Tracheal epithelial cell (primary cell): ENCODE data around the gene KRTAP4-12. TPM values are rescaled to one million over a fixed set of nuclear protein-coding genes. Genes with fewer than 3 reads are reported as not detected.

Source experiments
- total RNA-seq: library from RNA; depleted of rRNA; stranded (reverse); fragments of >200 nt; gene quantifications from 2 replicates; pipeline ENCODE4 v1.2.1, GENCODE V29; 2014

The KRTAP4-12 gene
- not detected in 2 replicates for total RNA-seq

DNA sequence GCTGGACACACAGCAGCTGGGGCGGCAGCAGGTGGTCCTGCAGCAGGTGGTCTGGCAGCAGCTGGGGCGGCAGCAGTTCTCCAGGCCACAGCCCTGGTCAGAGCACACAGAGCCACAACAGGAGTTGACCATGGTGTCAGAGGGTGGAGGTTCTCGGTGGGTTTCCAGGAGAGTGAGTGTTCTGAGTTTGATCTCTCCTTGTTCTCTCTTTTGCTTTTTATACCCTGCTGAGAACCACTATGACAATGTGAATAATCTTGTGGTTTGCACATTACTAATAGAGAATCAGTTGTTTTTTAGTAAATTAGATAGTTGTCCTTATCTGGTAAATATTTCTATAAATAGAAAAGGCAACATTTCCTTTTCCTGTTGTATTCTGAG, at the start of gene KRTAP4-12:
Gene KRTAP4-12, minus strand, starts transcription at position 192 of the 381 bp plus-strand sequence. Its CDS starts 60 bp downstream, at position 132.

GRCh38 chr17:41168121-41168520, 44.1 kb upstream of the KRTAP4-12 start, which contains the start of gene KRTAP4-3:
TSS of gene KRTAP4-3 (minus strand) at chr17:41168221. CDS start at chr17:41168172, 49 bp downstream.

GRCh38 chr17:41160648-41161047, 36.7 kb upstream of the KRTAP4-12 start, which contains the start of gene KRTAP4-4:
TSS of gene KRTAP4-4 (minus strand) at chr17:41160748. CDS start at chr17:41160691, 57 bp downstream.

DNA sequence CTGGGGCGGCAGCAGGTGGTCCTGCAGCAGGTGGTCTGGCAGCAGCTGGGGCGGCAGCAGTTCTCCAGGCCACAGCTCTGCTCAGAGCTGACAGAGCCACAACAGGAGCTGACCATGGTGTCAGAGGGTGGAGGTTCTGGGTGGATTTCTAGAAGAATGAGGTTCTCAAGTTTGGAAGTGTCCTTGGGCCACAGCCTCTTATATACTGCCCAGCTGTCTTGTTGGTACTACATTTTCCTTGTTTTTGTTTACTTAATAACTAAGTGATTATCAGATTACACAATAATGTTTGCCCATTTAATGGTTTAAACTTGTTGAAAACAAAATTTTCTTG, 25.6 kb upstream of the KRTAP4-12 start, which contains the start of gene KRTAP4-5:
Gene KRTAP4-5, minus strand, starts transcription at position 174 of the 334 bp plus-strand sequence. Its CDS starts 58 bp downstream, at position 116.

GRCh38 chr17:41140360-41141131, 16.6 kb upstream of the KRTAP4-12 start, which contains the start of gene KRTAP4-6:
TSS of gene KRTAP4-6 (minus strand) at chr17:41140544. CDS start at chr17:41140487, 57 bp downstream.

GRCh38 chr17:41117846-41118386, 6.1 kb downstream of the KRTAP4-12 start, which contains the start of gene KRTAP4-11:
TSS of gene KRTAP4-11 (minus strand) at chr17:41118373. CDS start at chr17:41118315, 58 bp downstream.

GRCh38 chr17:41105347-41105746, 18.6 kb downstream of the KRTAP4-12 start, which contains the start of gene KRTAP4-9:
TSS of gene KRTAP4-9 (plus strand) at chr17:41105389. CDS start at chr17:41105389, 0 bp downstream.

GRCh38 chr17:41101586-41102259, 22.3 kb downstream of the KRTAP4-12 start, which contains the start of gene KRTAP4-16:
TSS of gene KRTAP4-16 (minus strand) at chr17:41102209. CDS start at chr17:41102209, 0 bp downstream.

DNA sequence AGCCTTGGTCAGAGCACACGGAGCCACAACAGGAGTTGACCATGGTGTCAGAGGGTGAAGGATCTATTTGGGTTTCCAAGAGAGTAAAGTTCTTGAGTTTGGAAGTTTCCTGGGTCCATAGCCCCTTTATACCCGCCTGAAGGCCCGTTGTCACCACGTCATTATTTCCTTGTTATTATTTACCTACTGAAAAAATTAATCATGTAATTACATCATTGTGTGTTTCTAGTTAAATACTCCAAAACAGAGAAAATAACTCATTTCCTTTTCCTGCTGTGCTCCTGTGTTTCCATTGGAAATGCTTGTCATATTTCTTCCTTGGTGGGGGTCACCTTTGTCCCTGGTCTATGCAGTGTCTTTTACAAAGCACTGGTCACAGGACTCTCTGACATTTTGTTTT, 25.9 kb downstream of the KRTAP4-12 start, which contains the start of gene KRTAP4-8:
Gene KRTAP4-8, minus strand, starts transcription at position 101 of the 400 bp plus-strand sequence. Its CDS starts 58 bp downstream, at position 43.

DNA sequence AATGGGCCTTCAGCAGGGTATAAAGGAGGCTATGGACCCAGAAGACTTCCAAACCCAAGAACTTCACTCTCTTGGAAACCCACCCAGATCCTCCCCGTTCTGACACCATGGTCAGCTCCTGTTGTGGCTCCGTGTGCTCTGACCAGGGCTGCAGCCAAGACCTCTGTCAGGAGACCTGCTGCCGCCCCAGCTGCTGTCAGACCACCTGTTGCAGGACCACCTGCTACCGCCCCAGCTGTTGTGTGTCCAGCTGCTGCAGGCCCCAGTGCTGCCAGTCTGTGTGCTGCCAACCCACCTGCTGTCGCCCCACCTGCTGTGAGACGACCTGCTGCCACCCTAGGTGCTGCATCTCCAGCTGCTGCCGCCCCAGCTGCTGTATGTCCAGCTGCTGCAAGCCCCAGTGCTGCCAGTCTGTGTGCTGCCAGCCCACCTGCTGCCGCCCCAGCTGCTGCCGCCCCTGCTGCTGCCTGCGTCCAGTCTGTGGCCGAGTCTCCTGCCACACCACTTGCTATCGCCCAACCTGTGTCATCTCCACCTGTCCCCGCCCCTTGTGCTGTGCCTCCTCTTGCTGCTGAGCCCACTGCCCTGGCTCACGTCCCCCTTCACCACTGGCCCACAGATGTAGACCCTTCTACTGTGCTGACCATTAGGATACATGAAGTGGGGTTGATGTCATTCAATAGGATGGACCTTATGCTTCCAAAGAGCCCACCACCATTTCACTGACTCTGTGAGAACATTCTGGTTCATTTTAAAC, 39.7 kb downstream of the KRTAP4-12 start, which contains the start of gene KRTAP4-7:
Gene KRTAP4-7, plus strand, starts transcription at position 51 of the 757 bp plus-strand sequence. Its CDS starts 57 bp downstream, at position 108.

Other genes with a start within 250 kb of the KRTAP4-12 start
- gene KRT20, start 238.9 kb downstream of the KRTAP4-12 start, total RNA-seq = not detected in 2 replicates
- gene KRT23, start 186.5 kb downstream of the KRTAP4-12 start, total RNA-seq = 7.2 and 148 TPM in 2 replicates
- not detected in 2 replicates for gene KRT39, start 157.2 kb downstream of the KRTAP4-12 start, total RNA-seq
- gene KRT40, start 139.9 kb downstream of the KRTAP4-12 start, total RNA-seq = not detected in 2 replicates
- not detected in 2 replicates for gene KRTAP3-3, start 130.0 kb downstream of the KRTAP4-12 start, total RNA-seq
- not detected in 2 replicates for gene KRTAP3-2, start 124.3 kb downstream of the KRTAP4-12 start, total RNA-seq
- not detected in 2 replicates for gene KRTAP3-1, start 115.1 kb downstream of the KRTAP4-12 start, total RNA-seq
- 0.24 TPM in 1 of 2 replicates, not detected in the other for gene KRTAP1-5, start 97.0 kb downstream of the KRTAP4-12 start, total RNA-seq
- gene KRTAP1-4, start 94.0 kb downstream of the KRTAP4-12 start, total RNA-seq = not detected in 2 replicates
- gene KRTAP1-3, start 89.3 kb downstream of the KRTAP4-12 start, total RNA-seq = not detected in 2 replicates
- gene KRTAP1-1, start 82.7 kb downstream of the KRTAP4-12 start, total RNA-seq = 0.24 TPM in 1 of 2 replicates, not detected in the other
- not detected in 2 replicates for gene KRTAP2-1, start 76.9 kb downstream of the KRTAP4-12 start, total RNA-seq
- not detected in 2 replicates for gene KRTAP2-2, start 69.0 kb downstream of the KRTAP4-12 start, total RNA-seq
- gene KRTAP2-3, start 64.1 kb downstream of the KRTAP4-12 start, total RNA-seq = 2.9 TPM in 1 of 2 replicates, not detected in the other
- not detected in 2 replicates for gene KRTAP2-4, start 58.3 kb downstream of the KRTAP4-12 start, total RNA-seq
- not detected in 2 replicates for gene KRTAP4-7, start 40.0 kb downstream of the KRTAP4-12 start, total RNA-seq
- not detected in 2 replicates for gene KRTAP4-8, start 26.0 kb downstream of the KRTAP4-12 start, total RNA-seq
- gene KRTAP4-16, start 22.0 kb downstream of the KRTAP4-12 start, total RNA-seq = not detected in 2 replicates
- gene KRTAP4-9, start 18.8 kb downstream of the KRTAP4-12 start, total RNA-seq = not detected in 2 replicates
- not detected in 2 replicates for gene KRTAP4-11, start 5.8 kb downstream of the KRTAP4-12 start, total RNA-seq
- not detected in 2 replicates for gene KRTAP4-6, start 16.4 kb upstream of the KRTAP4-12 start, total RNA-seq
- gene KRTAP4-5, start 25.6 kb upstream of the KRTAP4-12 start, total RNA-seq = not detected in 2 replicates
- not detected in 2 replicates for gene KRTAP4-4, start 36.6 kb upstream of the KRTAP4-12 start, total RNA-seq
- not detected in 2 replicates for gene KRTAP4-3, start 44.0 kb upstream of the KRTAP4-12 start, total RNA-seq
- not detected in 2 replicates for gene KRTAP4-2, start 54.0 kb upstream of the KRTAP4-12 start, total RNA-seq
- gene KRTAP4-1, start 60.7 kb upstream of the KRTAP4-12 start, total RNA-seq = not detected in 2 replicates
- gene KRTAP9-1, start 65.7 kb upstream of the KRTAP4-12 start, total RNA-seq = not detected in 2 replicates
- not detected in 2 replicates for gene KRTAP9-2, start 102.5 kb upstream of the KRTAP4-12 start, total RNA-seq
- not detected in 2 replicates for gene KRTAP9-3, start 108.3 kb upstream of the KRTAP4-12 start, total RNA-seq
- not detected in 2 replicates for gene KRTAP9-8, start 113.8 kb upstream of the KRTAP4-12 start, total RNA-seq
- gene KRTAP9-4, start 125.5 kb upstream of the KRTAP4-12 start, total RNA-seq = not detected in 2 replicates
- gene KRTAP9-9, start 131.2 kb upstream of the KRTAP4-12 start, total RNA-seq = not detected in 2 replicates
- gene KRTAP9-6, start 141.2 kb upstream of the KRTAP4-12 start, total RNA-seq = not detected in 2 replicates
- gene KRTAP9-7, start 151.5 kb upstream of the KRTAP4-12 start, total RNA-seq = not detected in 2 replicates
- not detected in 2 replicates for gene KRTAP29-1, start 178.7 kb upstream of the KRTAP4-12 start, total RNA-seq
- not detected in 2 replicates for gene KRTAP16-1, start 185.1 kb upstream of the KRTAP4-12 start, total RNA-seq
- 0.24 TPM in 1 of 2 replicates, not detected in the other for gene KRTAP17-1, start 191.5 kb upstream of the KRTAP4-12 start, total RNA-seq
- gene KRT33A, start 226.6 kb upstream of the KRTAP4-12 start, total RNA-seq = under 0.01 TPM in 1 of 2 replicates, not detected in the other
- 0.21 and 0.24 TPM in 2 replicates for gene KRT33B, start 245.6 kb upstream of the KRTAP4-12 start, total RNA-seq